ENCODE results near the gene ABCC6. TPM values are rescaled to one million over a fixed set of nuclear protein-coding genes. Genes with fewer than 3 reads are reported as not detected.
"Not testable (repeated sequence)": the region's sequence is repeated elsewhere in the genome, so short reads cannot be mapped to it uniquely, and the experiment has no call there.

The ABCC6 gene
- polyA plus RNA-seq, 1 experiment: 3.7 TPM

DNA sequence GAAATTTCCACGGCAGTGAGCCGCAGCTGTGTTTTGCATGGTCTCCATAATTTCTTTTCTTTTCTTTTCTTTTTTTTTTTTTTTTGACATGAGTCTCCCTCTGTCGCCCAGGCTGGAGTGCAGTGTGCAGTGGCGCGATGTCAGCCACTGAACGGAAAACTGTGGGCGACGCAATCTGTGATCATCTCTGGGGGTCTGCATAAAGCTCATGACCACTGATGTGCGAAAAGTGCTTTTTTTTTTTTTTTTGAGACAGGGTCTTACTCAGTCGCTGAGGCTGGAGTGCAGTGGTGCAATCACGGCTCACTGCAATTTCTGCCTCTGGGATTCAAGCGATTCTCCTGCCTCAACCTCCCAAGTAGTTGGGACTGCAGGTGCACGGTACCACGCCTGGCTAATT is 117.6 kb downstream of the ABCC6 start:
- Histone ChIP-seq H3K27ac (ENCODE audit: low read depth, low read length) (no peak overlapping the region), H3K27me3 (ENCODE audit: control insufficient read depth, insufficient read depth, low read length) (no peaks in the 10 kb centered on the region), H3K9me3 (ENCODE audit: control insufficient read depth, insufficient read depth, low read length) (no peaks in the 10 kb centered on the region; the same call in 1 of the 2 replicates), H3K4me3 (ENCODE audit: low read depth, low read length) (no peak overlapping the region)
- TF ChIP-seq CTCF (IDR thresholded peaks at IDR 0.05; ENCODE audit: low read depth, low read length): no peak
- ChIA-PET POLR2A (interaction anchor here (0.5 kb wide), 1 partner anchor 101 kb away, joined by 3 read pairs; no protein-coding TSS in a partner anchor), CTCF (interaction anchor here (0.7 kb wide), 1 partner anchor 472 kb away, joined by 3 read pairs; no protein-coding TSS in a partner anchor)
- DNase-seq (ENCODE audit: low read depth, low spot score): no peak

DNA sequence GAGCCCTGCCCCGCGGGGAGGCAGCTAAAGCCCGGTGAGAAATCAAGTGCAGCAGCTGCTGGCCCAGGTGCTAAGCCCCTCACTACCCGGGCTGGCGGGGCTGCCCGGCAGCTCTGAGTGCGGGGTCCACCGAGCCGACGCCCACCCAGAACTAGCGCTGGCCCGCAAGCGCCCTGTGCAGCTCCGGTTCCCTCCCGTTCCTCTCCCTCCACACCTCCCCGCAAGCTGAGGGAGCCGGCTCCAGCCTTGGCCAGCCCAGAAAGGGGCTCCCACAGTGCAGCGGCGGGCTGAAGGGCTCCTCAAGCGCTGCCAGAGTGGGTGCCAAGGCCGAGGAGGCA is 118.5 kb downstream of the ABCC6 start:
- POLR2A ChIA-PET: interaction anchor here (0.6 kb wide), 1 partner anchor 34 kb away, joined by 3 read pairs; no protein-coding TSS in a partner anchor
- H3K4me3 ChIP-seq (ENCODE audit: low read depth, low read length); H3K9me3 ChIP-seq (ENCODE audit: control insufficient read depth, insufficient read depth, low read length); DNase-seq (ENCODE audit: low read depth, low spot score); CTCF ChIA-PET; H3K27ac ChIP-seq (ENCODE audit: low read depth, low read length); H3K27me3 ChIP-seq (ENCODE audit: control insufficient read depth, insufficient read depth, low read length): not testable (repeated sequence)

- H3K27ac ChIP-seq (ENCODE audit: low read depth, low read length); H3K9me3 ChIP-seq (ENCODE audit: control insufficient read depth, insufficient read depth, low read length); CTCF ChIA-PET; H3K27me3 ChIP-seq (ENCODE audit: control insufficient read depth, insufficient read depth, low read length); H3K4me3 ChIP-seq (ENCODE audit: low read depth, low read length); DNase-seq (ENCODE audit: low read depth, low spot score): not testable (repeated sequence)
- POLR2A ChIA-PET: interaction anchor here (0.6 kb wide), 1 partner anchor 34 kb away, joined by 3 read pairs; no protein-coding TSS in a partner anchor
Measured at GRCh38 chr16:16104132-16104803, 119.0 kb downstream of the ABCC6 start.

GRCh38 chr16:16102738-16103137 is 120.6 kb downstream of the ABCC6 start:
- H3K27ac ChIP-seq (ENCODE audit: low read depth, low read length): no peak overlapping the region
- ChIA-PET CTCF (no interaction called here), POLR2A (no interaction called here)
- no peak for TF ChIP-seq CTCF (IDR thresholded peaks at IDR 0.05; ENCODE audit: low read depth, low read length)
- H3K9me3 ChIP-seq (ENCODE audit: control insufficient read depth, insufficient read depth, low read length): no peaks in the 10 kb centered on the region; the same call in 1 of the 2 replicates
- DNase-seq (ENCODE audit: low read depth, low spot score): no peak
- H3K4me3 ChIP-seq (ENCODE audit: low read depth, low read length): no peak overlapping the region
- H3K27me3 ChIP-seq (ENCODE audit: control insufficient read depth, insufficient read depth, low read length): no peaks in the 10 kb centered on the region

- CTCF ChIA-PET: no interaction called here
- TF ChIP-seq CTCF (IDR thresholded peaks at IDR 0.05; ENCODE audit: low read depth, low read length): no peak
- POLR2A ChIA-PET: no interaction called here
- Histone ChIP-seq H3K27ac (ENCODE audit: low read depth, low read length) (no peak overlapping the region), H3K9me3 (ENCODE audit: control insufficient read depth, insufficient read depth, low read length) (no peaks in the 10 kb centered on the region; the same call in 1 of the 2 replicates), H3K4me3 (ENCODE audit: low read depth, low read length) (no peak overlapping the region), H3K27me3 (ENCODE audit: control insufficient read depth, insufficient read depth, low read length) (no peaks in the 10 kb centered on the region)
- no peak for DNase-seq (ENCODE audit: low read depth, low spot score)
Measured at GRCh38 chr16:16101585-16101984, 121.7 kb downstream of the ABCC6 start.

- DNase-seq (ENCODE audit: low read depth, low spot score): no peak
- Histone ChIP-seq H3K9me3 (ENCODE audit: control insufficient read depth, insufficient read depth, low read length) (no peaks in the 10 kb centered on the region; the same call in 1 of the 2 replicates), H3K4me3 (ENCODE audit: low read depth, low read length) (no peak overlapping the region), H3K27me3 (ENCODE audit: control insufficient read depth, insufficient read depth, low read length) (no peaks in the 10 kb centered on the region), H3K27ac (ENCODE audit: low read depth, low read length) (no peak overlapping the region)
- ChIA-PET POLR2A (interaction anchor here (0.6 to 0.7 kb wide), 2 partner anchors 23 to 29 kb away, joined by 3 read pairs; no protein-coding TSS in a partner anchor), CTCF (no interaction called here)
- TF ChIP-seq CTCF (IDR thresholded peaks at IDR 0.05; ENCODE audit: low read depth, low read length): no peak
Measured at GRCh38 chr16:16100631-16101030, 122.7 kb downstream of the ABCC6 start.

Data from AG04450 (cell line).